ENCODE data around the gene SHISA4. TPM values are rescaled to one million over a fixed set of nuclear protein-coding genes. Genes with fewer than 3 reads are reported as not detected.

The SHISA4 gene
- total RNA-seq, 1 experiment from 2014 or later: 9.9 TPM

DNA sequence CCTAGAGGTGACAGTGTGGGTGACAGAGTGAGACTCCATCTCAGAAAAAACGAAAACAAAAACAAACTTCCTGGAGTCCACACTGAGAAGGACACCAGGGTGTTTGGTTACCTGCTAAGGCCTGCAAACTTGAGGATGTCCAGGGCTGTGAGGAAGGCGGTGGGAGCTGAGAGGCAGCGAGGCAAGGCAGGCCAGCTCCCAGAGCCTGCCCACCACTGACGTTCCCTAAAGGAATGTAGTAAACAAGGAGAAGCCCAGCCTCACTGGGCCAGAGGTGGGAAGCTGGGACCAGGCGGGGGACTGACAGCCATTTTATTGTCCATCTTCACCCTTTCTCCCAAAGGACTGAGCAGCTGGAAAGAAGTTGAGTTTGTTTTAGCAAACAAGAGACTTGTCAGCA, 24.1 kb downstream of the SHISA4 start:
- Mint-ChIP-seq H3K27ac (ENCODE audit: unreplicated experiment) (no peak overlapping the region), H3K27me3 (ENCODE audit: unreplicated experiment) (peaks cover 49% of the 10 kb centered on the region), H3K4me1 (ENCODE audit: low read depth, unreplicated experiment) (peaks cover 15% of the 10 kb centered on the region), H3K4me3 (ENCODE audit: low read depth, unreplicated experiment) (no peak overlapping the region), H3K36me3 (ENCODE audit: insufficient read depth, unreplicated experiment) (no peaks in the 10 kb centered on the region), H3K9me3 (ENCODE audit: low read depth, unreplicated experiment) (no peaks in the 10 kb centered on the region)
- intact Hi-C loops (cut with micrococcal nuclease; ENCODE audit: unreplicated experiment): no loop called here
- BruUV-seq (replicated peaks): no TSS peak
- CTCF ChIA-PET: interaction anchor here (0.6 kb wide), 1 partner anchor 43 kb away, joined by 3 read pairs; no protein-coding TSS in a partner anchor
- TF ChIP-seq, protein P1, sequence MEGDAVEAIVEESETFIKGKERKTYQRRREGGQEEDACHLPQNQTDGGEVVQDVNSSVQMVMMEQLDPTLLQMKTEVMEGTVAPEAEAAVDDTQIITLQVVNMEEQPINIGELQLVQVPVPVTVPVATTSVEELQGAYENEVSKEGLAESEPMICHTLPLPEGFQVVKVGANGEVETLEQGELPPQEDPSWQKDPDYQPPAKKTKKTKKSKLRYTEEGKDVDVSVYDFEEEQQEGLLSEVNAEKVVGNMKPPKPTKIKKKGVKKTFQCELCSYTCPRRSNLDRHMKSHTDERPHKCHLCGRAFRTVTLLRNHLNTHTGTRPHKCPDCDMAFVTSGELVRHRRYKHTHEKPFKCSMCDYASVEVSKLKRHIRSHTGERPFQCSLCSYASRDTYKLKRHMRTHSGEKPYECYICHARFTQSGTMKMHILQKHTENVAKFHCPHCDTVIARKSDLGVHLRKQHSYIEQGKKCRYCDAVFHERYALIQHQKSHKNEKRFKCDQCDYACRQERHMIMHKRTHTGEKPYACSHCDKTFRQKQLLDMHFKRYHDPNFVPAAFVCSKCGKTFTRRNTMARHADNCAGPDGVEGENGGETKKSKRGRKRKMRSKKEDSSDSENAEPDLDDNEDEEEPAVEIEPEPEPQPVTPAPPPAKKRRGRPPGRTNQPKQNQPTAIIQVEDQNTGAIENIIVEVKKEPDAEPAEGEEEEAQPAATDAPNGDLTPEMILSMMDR (IDR thresholded peaks at IDR 0.05; ENCODE audit: unreplicated experiment): no peak
- DNase-seq: no peak

DNA sequence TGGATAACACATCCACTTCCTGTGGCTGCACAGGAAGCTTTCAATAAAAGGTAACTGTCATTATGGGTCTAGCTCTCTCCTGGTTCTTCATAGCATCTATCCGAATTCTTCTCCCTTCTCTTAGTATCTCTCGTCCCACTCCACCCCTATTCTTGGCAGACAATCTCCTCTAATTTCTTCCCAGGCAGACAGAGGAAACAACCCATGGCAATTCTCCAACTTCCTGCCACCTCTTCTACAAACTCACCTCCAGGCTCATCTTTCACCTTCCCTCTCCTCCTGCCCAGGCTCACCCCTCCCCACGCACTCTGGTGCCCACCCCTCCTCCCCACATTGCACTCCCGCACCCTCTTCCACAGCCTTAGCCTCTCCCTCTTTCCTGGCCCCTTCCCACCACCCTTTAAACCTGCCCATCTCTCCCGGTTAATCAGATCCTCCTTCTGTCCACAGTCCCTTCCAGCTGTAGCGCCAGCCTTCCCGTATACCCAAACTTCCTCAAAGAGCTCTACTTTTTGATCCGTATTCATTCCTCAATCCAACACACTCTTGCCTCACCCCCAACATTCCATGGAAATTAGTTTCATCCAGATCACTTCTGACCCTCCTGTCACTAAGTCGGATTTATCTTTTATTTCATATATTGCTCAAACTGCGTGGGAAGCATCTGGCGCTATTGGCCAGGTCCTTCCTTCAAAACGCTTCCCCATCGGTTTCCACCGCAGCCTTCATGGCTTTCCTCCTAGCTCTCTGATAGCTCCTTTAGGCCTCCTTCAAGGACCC, 25.9 kb downstream of the SHISA4 start:
- Mint-ChIP-seq H3K4me3 (ENCODE audit: low read depth, unreplicated experiment) (no peak overlapping the region), H3K27me3 (ENCODE audit: unreplicated experiment) (peaks cover 33% of the 10 kb centered on the region), H3K36me3 (ENCODE audit: insufficient read depth, unreplicated experiment) (no peaks in the 10 kb centered on the region), H3K4me1 (ENCODE audit: low read depth, unreplicated experiment) (peaks cover 26% of the 10 kb centered on the region), H3K9me3 (ENCODE audit: low read depth, unreplicated experiment) (no peaks in the 10 kb centered on the region), H3K27ac (ENCODE audit: unreplicated experiment) (no peak overlapping the region)
- TF ChIP-seq, protein P1 (IDR thresholded peaks at IDR 0.05; ENCODE audit: unreplicated experiment): no peak
- CTCF ChIA-PET: interaction anchor here (0.7 to 0.8 kb wide), 2 partner anchors 19 to 47 kb away, joined by 3 to 4 read pairs; no protein-coding TSS in a partner anchor
- intact Hi-C loops (cut with micrococcal nuclease; ENCODE audit: unreplicated experiment): no loop called here
- no peak for DNase-seq
- no TSS peak for BruUV-seq (replicated peaks)

DNA sequence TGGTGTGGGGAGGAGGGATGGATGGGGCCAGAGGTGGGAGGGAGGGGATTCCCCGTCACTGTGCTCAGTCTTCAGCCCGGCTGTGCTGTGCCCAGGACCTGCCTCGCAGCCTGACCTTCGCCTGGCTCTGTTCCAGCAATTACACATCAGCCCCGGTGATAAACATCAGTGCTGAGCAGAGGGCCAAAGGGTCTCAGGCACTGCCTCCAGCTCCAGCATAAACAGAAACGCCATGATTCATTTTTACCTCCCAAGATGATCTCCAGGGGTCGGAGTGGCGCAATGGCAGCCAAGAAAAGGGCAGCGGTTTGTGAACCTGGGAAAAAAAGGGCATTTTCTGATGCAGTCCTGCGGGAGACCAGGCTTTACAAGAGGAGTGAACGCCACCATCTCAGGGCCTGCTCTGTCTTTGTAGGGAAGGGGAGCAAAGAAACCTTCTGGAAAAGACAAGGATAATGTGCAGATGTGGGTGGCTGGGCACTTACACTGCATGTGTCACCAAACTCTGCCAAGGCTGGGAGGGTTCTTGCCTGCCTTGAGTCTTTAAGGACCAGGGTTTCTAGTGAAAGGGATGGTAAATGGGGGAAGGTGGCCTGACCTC, 28.1 kb downstream of the SHISA4 start:
- BruUV-seq (replicated peaks): no TSS peak
- intact Hi-C loops (cut with micrococcal nuclease; ENCODE audit: unreplicated experiment): no loop called here
- Mint-ChIP-seq H3K27ac (ENCODE audit: unreplicated experiment) (no peak overlapping the region), H3K9me3 (ENCODE audit: low read depth, unreplicated experiment) (no peaks in the 10 kb centered on the region), H3K27me3 (ENCODE audit: unreplicated experiment) (peaks cover 22% of the 10 kb centered on the region), H3K36me3 (ENCODE audit: insufficient read depth, unreplicated experiment) (no peaks in the 10 kb centered on the region), H3K4me1 (ENCODE audit: low read depth, unreplicated experiment) (peaks cover 26% of the 10 kb centered on the region), H3K4me3 (ENCODE audit: low read depth, unreplicated experiment) (no peak overlapping the region)
- peak; percentile 71 for DNase-seq
- CTCF ChIA-PET: interaction anchor here (0.7 to 0.9 kb wide), 2 partner anchors 37 to 75 kb away, joined by 3 to 10 read pairs; no protein-coding TSS in a partner anchor
- TF ChIP-seq, protein P1 (IDR thresholded peaks at IDR 0.05; ENCODE audit: unreplicated experiment): no peak

DNA sequence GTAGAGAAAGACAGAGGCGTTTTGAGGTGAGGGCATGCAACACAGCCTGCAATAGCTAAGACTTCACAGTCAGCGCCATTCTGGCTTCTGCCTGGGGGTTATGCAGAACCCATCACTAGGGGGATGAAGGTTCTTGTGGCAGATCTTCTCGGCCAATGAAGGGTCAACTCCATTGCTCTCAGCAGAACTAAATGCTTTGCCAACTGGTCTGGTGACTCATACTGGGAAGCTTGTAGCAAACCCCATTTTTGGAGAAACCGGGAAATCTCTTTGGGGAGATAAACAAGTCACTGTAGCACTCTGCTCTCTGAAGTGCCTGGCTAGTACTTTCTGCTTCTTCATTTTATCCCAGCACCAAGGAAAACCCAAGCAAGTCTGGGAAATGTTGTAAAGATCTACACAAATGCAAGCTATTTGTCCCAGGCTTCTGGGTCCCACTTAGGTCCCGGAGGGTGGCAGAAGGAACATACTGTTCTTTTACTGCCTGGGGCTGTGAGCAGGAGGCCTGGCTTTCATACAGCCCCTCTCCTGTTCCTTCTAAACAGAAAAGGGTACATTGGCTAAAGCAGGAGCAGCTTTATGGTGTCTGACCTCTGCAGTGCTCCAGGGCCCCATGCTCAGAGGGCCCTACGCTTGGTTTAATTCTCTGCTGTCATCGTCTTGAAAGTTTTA, 28.8 kb downstream of the SHISA4 start:
- H3K27me3 Mint-ChIP-seq (ENCODE audit: unreplicated experiment): peaks cover 22% of the 10 kb centered on the region
- TF ChIP-seq, protein P1 (IDR thresholded peaks at IDR 0.05; ENCODE audit: unreplicated experiment): no peak
- H3K9me3 Mint-ChIP-seq (ENCODE audit: low read depth, unreplicated experiment): no peaks in the 10 kb centered on the region
- no TSS peak for BruUV-seq (replicated peaks)
- peak; percentile 35 for DNase-seq
- H3K4me1 Mint-ChIP-seq (ENCODE audit: low read depth, unreplicated experiment): peaks cover 26% of the 10 kb centered on the region
- CTCF ChIA-PET: interaction anchor here (0.7 to 1.2 kb wide), 3 partner anchors 22 to 75 kb away, joined by 3 to 10 read pairs (median 3); no protein-coding TSS in a partner anchor
- no peak overlapping the region for H3K4me3 Mint-ChIP-seq (ENCODE audit: low read depth, unreplicated experiment)
- H3K36me3 Mint-ChIP-seq (ENCODE audit: insufficient read depth, unreplicated experiment): no peaks in the 10 kb centered on the region
- intact Hi-C loops (cut with micrococcal nuclease; ENCODE audit: unreplicated experiment): no loop called here
- H3K27ac Mint-ChIP-seq (ENCODE audit: unreplicated experiment): no peak overlapping the region
